Choroid plexus epithelial cell (primary cell): ENCODE data around the gene OTOF.

Experiments
- DNase-seq: peaks from one replicate; pipeline ENCODE4 v3.0.0-alpha.2; 2010; ENCODE audit warnings: low read depth
- H3K4me3 ChIP-seq: 2 replicates; pipeline ENCODE4 v1.5.1; 2011; ENCODE audit warnings: low read depth, mild to moderate bottlenecking, control low read depth, low read length, moderate library complexity
- CTCF ChIP-seq: conservative IDR thresholded peaks from 2 replicates; pipeline ENCODE4 v1.5.1; 2011; ENCODE audit warnings: low read depth, mild to moderate bottlenecking, control low read depth, inconsistent platforms, low read length, moderate library complexity

OTOF gene

GRCh38 chr2:26410764-26411243, 67.1 kb downstream of the OTOF start:
- DNase-seq = no peak
- TF ChIP-seq CTCF = no peak
- H3K4me3 ChIP-seq = no peak overlapping the region

- DNase-seq = no peak
- no peak overlapping the region for H3K4me3 ChIP-seq
- no peak for TF ChIP-seq CTCF
Observed at GRCh38 chr2:26409785-26410184, 68.1 kb downstream of the OTOF start.

- TF ChIP-seq CTCF = no peak
- no peak overlapping the region for H3K4me3 ChIP-seq
- DNase-seq = no peak
Observed at GRCh38 chr2:26407526-26407925, 70.4 kb downstream of the OTOF start.
